GM18505 (cell line): ENCODE measurements around the gene SASH1.

Experiments used
- ATAC-seq: cut with Tn5 transposase; IDR thresholded peaks from one replicate; pipeline ENCODE4 v1.9.1; 2021; ENCODE audit not compliant: unreplicated experiment
- POLR2A ChIP-seq: IDR thresholded peaks from 4 replicates; pipeline ENCODE4 v1.6.1; 2011; ENCODE audit warnings: borderline replicate concordance; ENCODE audit not compliant: insufficient read depth, insufficient read length; ENCODE audit errors: extremely low read depth

The SASH1 gene

DNA sequence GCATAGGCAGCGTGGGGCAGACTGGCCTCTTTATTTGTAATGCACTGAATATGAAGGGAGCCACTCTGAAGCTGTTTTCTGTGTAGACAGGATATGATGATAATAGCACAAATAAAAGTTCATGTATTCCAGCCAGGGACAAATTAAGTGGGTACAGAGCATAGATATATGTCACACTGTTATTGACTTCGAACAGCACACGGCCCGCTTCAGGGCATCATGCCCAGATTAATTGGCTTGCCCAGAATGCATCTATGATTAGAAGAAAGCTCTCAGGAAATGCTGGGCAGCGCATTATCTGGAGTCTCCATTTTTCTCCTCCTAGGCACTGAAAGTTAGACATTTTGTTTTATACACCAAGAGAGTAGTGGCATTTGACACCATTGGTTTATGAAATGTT, 26.3 kb upstream of the SASH1 start:
- no peak for TF ChIP-seq POLR2A
- ATAC-seq, result no peak

DNA sequence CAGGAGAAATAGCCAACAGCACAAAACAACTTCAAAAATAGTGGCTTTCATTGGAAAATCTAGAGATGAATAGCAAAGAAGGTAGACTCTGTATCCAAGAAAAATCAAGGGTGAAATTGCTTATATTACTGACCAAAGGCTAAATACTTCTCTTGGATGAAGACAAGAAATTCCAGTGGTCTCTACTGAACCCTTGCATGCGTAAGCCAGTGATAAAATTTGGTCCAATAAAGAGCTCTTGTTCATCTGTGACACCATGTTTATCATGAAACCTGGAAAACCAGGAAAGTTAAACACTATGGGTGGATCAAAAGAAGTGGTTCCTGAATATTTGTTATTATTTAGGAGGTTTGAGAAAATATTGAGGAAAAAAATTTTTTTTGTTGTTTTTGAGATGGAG, 25.6 kb upstream of the SASH1 start:
- ATAC-seq, result no peak
- TF ChIP-seq POLR2A, result no peak

DNA sequence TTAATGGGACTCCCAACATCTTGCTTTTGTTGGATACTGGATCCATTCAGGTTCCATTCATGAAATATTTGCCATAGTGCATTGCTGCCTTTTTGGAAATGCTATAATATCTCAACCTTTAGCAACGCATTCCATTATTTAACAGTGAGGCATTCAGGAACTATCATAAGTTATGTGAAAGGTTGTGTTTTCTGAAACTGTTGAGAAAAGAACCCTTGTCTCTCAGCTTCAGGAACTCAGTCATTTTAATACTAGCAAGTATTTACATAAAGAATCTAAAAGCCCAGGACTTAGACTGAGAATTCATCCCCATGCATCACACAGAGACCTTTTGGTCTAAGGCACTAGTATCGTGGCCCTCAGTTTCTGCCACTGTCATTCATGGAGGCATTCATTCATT, 24.9 kb upstream of the SASH1 start:
- ATAC-seq, result no peak
- TF ChIP-seq POLR2A, result no peak

DNA sequence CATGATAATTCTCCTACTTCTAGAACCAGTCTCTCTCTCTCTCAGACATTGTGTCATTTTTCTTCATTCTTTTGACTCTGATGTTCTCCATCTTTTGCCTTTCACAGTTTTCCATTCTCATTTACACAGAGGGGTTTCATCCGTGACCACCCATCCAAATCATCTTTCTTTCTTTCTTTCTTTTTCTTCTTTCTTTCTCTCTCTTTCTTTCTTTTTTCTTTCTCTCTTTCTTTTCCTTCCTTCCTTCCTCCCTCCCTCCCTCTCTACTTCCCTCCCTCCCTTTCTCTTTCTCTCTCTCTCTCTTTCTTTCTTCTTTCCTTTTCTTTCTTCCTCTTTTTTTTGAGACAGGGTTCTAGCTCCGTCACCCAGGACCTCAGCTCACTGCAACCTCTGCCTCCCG, 19.9 kb upstream of the SASH1 start:
- ATAC-seq, result no peak
- TF ChIP-seq POLR2A, result no peak

DNA sequence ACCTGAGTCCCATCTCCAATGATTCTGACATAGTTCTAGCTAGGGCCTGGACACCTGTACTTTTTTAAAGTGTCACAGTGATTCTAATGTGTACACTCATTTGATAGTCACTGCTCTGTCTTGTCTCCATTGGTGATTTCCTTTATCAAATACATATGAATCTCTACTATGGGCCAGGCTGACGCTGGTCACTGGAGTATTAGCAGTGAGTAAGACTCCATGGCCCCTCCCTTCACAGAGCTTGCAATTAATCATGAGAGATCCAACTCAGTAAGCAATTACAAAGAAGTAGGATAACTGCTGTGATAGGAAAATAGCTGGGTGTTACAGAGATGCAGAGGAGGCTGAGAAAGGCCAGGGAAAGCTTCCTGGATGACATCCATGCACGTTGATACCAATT, 19.3 kb upstream of the SASH1 start:
- no peak for ATAC-seq
- no peak for TF ChIP-seq POLR2A

DNA sequence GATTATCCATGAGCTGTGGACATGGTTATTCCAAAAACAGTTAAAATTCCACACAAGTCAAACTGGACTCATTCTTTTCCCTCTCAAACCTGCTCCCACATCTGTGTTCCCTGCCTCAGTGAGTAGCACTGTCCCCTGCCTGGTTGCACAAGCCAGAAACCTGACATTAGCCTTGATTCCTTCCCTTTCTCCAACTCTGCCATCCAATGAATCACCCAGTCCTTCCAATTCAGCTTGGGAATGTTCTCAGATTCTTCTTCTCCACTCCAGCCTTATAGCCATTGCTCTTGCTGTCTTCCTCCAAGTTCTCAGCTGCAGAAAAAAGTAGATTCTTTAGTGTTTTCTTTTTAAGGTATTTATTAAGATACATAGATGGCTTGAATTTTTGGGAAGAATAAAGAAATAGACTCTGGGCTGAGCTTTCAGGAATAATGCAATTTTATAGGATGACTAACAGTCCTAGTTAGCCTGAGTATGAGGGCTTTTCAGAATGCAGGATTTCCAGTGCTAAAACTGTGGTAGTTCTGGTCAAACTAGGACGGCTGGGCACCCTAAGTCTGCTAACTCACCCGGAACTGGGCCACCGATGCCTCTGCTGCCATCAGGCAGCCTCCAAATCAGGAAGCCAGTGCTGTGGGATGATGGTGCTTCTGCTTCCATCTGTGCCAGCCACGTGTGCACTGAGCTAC, 18.2 kb upstream of the SASH1 start:
- no peak for ATAC-seq
- no peak for TF ChIP-seq POLR2A

DNA sequence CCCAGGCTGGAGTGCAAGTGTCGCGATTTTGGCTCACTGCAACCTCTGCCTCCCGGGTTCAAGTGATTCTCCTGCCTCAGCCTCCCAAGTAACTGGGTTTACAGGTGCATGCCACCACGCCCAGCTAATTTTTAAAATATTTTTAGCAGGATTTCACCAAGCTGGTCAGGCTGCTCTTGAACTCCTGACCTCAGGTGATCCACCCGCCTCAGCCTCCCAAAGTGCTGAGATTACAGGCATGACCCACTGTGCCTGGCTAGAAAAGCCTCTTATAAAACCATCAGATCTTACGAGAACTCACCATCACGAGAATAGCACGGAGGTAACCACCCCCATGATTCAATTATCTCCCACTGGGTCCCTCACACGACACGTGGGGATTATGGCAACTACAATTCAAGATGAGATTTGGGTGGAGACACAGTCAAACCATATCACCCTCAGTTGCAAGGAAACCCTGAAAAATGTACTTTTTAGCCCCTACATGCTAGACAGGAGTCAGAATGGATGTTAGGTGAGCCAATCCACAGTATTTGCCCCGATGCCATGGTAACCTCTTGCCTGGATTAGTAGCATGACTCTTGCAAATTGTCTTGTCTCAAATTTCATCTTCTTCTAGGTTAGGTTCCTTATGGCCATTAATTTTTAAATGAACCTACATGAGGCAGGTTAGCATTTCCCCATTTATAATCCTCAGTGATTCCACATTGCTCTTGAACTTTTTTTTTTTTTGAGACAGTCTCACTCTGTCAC, 17.1 kb upstream of the SASH1 start:
- ATAC-seq, result no peak
- no peak for TF ChIP-seq POLR2A

DNA sequence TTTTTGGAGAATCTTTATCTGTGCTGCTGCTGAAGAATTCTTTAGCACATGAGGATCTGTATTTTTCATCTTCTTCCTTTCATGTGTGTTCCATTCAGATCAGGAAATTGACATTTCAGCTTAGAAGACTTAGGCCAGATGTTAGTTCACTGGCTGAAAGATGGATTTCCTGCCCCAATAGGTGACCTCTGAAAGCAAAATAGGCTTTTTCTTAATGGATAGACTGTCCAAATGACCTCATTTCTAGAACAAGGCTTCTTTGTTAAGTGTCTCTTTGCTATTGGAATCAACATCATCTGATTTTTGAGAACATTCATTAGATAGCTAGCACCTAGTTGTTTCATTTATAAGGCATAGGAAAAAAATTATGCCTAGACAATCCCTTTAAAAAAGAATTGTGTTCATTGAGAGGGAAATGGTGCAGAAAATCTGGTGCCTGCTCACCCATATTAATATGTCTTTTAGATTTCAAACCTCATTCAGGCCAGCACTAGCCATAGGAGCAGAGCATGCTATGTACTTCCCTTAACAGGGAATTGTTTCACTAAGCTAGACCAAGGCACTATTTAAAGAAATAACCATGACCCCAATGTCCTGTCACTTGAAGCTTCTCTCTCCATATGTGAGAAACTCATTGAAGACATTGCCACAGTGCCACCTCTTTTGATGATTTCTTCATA, 13.6 kb upstream of the SASH1 start:
- ATAC-seq, result no peak
- TF ChIP-seq POLR2A, result no peak

DNA sequence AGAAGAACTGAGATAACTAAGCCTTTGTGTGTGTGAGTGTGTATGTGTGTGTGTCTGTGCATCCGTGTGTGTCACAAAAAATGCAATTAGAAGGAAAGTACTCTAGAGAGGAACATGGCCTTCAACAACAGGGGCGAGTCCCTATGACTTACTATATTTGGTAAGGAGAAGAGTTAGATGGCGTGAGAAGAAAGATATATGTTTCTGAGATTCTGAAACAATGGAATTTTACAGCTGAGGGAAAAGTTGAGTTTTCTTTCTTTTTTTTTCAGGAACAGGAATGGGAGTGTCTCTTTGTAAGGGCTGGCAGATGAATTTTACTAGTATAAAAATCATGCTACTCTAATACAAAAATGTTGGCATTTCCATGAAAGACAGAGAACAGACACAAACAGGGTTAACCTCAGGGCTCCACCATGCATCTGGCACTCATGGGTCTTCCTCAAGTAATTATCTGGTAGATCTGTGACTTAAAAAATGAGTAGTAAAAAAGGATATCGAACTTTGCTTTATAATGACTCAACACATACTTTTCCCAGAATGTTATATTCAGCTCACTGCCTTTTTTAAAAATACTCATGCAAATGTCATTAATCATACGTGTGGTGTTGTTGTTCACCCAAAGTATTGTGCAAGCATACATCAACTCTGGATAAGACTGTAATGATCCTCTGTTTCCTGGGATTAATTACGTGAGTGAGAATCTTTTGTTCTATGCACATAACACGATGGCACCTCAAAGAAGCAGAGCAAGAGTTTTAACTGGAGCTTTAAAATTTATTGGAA, 12.8 kb upstream of the SASH1 start:
- no peak for ATAC-seq
- no peak for TF ChIP-seq POLR2A

DNA sequence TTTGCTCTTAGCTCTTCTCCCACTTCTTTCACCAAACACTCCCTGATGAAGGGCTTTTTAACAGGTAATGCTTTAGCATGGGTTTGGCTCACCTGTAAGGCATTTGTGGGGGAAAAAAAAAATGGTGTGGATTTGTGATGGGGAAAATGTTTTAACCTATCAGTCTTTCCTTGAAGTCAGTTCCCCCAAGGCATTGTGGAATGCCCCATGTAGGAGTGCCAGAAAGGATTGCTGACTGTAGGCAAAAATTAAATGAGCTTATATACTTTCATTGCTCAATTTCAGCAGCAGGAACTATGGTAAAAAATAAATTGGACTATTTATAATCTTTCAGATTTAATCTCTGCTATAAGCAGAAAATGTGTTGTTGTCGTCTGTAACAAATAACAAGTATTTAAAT, 10.6 kb upstream of the SASH1 start:
- no peak for ATAC-seq
- TF ChIP-seq POLR2A, result no peak

DNA sequence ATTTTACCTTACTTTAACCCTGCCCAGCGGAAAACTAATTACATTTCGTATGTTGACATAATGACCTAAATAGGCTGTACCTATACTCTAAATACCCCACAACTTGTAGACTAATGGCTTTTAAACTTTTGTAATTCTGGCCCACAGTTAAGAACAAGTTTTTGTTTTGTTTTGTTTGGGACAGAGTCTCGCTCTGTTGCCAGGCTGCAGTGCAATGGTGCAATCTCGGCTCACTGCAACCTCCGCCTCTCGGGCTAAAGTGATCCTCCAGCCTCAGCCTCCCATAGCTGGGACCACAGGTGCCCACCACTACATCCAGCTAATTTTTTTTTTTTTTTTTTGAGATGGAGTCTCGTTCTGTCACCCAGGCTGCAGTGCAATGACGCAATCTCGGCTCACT, 5.7 kb upstream of the SASH1 start:
- ATAC-seq, result no peak
- TF ChIP-seq POLR2A, result no peak

DNA sequence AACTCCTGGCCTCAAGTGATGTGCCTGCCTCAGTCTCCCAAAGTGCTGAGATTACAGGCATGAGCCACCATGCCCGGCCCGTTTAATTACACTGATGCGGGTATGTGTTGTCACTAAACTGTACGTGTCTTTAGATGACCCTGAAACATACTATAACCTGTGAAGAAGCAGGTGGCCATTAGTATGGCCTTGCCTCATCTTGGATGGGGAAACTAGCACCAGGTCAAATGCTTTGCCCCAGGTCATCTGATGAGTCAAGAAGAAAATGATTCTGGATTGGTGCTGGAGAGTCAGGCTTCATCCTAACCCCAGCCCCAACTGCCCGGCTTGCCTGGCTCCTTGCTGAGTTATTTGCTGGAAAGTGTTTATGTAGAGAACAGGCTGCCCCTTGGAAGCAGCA, 2.9 kb upstream of the SASH1 start:
- no peak for TF ChIP-seq POLR2A
- no peak for ATAC-seq

DNA sequence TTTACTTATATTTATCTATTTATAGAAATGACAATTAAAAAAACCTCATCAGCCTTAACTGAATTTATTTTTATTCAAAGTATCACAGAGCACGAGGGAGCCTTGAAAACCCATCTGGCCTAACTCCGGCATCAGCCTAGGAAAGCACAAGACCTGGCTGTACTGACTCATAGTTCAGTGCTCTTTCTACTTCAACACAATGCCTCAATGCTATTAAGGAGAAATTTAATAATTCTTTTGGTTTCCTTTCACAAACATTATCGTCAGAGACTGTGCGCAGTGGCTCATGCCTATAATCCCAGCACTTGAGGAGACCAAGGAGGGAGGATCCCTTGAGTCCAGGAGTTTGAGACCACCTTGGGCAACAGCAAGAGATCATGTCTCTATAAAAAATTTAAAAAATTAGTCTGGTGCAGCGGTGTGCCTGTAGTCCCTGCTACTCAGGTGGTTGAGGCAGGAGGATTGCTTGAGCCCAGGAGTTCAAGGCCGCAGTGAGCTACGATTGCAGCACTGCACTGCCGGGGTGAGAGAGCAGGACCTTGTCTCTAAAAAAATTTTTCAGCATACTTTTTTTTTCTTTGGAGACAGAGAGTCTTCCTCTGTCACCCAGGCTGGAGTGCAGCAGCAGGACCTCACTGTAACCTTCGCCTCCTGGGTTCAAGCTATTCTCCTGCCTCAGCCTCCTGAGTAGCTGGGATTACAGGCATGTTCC, 1.9 kb upstream of the SASH1 start:
- ATAC-seq, result no peak
- no peak for TF ChIP-seq POLR2A
